ACHN (cell line): ENCODE data around the gene UBN1.

Experiments used
- DNase-seq: peaks from one replicate; pipeline ENCODE4 v3.0.0-alpha.2; 2015
- in situ Hi-C: cut with HindIII; loops from 2 replicates; pipeline ENCODE4 v1.10.0; 2017; ENCODE audit warnings: low sequenced_read_pairs, low pct_ligation_motif_present, low pct_unique_long_range_greater_than_20kb

UBN1 gene

DNA sequence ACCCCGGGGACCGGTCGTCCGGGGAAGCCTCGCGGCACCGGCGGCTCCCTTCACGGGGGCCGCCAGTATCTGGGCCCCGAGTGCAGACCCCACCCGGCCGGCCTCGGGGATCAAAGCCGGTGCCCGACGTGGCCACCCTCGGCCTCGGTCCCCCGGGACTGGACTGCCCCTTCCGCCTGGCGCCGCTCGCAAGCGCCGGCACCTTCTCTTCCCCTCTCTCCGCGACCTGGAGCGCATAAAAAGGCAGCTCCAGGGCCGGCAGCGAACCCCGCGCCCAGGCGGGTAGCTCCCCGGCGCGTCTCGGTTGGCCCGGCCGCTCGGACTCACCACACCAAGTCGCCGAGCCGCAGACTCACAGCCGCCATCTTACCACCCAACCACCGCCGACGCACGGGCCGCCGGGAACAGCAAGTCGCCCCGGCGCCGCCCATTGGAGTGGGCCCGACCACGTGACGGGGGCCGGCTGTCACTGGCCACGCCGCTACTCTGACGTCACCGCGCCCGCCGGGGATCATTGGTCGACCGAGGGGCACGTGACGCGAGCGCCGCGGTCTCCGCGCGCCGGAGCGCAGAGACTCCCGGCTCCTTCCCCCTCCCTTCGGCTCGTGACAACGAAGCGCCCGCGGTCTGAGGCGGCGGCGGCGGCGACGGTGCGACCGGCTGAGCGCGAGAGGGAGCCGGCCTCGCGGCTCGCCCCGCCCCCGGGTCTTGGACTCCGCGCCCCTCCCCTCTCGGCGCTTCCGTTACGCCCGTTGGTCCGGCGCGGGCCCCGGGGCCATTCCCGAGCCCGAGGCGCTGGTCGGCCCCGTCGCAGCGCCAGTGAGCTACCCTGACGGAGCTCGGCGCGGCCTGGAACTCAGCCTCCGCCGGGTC is at the start of gene UBN1, which contains the start of gene GLYR1:
Gene UBN1, plus strand, starts transcription at position 581 of the 873 bp plus-strand sequence. CDS start 5,437 bp downstream, outside the sequence.
Gene GLYR1, minus strand, starts transcription at position 388 of the 873 bp plus-strand sequence. Its CDS starts 23 bp downstream, at position 365.
- peak; percentile 99 for DNase-seq
- in situ Hi-C loops: no loop called here

DNA sequence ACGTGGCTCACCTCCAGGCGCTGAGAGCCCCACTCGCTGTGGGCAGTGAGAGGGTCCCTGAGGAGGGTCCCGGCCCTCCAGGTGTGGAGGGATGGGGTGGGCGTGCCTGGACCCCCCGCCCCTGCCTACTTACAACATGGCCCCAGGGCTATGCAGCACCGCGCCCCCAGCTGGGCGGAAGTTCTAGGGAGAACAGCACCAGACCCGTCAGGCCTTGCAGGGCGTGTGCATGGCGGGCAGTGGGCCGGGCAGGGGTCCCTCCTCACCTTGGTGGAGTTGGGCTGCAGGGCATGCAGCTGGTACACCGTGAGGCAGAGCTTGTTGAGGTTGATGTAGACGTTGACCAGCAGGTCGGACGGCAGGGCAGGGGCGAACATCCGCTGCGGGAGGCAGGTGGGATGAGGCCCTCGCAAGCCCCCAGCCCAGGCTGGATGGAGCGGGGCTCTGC is 49.5 kb upstream of the UBN1 start:
- in situ Hi-C loops: no loop called here
- DNase-seq: no peak

GRCh38 chr16:4798456-4798855 is 48.8 kb upstream of the UBN1 start:
- in situ Hi-C loops: no loop called here
- DNase-seq: no peak

DNA sequence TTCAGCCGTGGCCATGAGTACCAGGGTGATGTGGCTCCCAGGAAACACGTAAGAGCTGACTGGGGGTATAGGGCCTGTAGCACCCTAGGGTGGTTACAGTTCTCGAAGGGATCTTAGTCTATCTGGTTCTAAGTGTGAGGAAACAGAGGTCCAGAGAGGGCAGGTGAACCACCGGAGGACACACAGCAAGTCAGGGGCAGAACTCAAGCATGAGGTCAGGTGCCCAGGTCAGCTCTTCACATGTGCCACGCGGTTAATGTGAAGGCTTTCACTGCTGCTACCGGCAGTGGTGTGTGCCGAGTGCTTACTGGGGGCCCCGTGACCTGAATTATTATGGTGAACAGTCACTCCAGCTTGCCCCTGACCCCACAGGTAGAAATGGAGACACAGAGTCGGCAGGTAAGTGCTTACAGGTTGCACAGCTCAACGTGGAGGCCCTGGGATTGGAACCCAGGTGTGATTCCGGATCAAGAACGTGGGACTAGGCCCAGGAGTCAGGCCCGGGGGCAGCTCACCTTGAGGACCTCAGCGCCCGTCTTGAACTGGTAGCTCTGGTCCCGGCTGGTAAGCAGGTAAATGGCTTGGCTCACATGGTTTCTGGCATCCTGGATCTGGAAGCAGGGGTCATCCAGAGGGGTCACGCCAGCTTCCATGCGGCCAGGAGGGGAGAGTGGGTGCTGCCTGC is 48.0 kb upstream of the UBN1 start:
- in situ Hi-C loops: no loop called here
- DNase-seq: no peak

DNA sequence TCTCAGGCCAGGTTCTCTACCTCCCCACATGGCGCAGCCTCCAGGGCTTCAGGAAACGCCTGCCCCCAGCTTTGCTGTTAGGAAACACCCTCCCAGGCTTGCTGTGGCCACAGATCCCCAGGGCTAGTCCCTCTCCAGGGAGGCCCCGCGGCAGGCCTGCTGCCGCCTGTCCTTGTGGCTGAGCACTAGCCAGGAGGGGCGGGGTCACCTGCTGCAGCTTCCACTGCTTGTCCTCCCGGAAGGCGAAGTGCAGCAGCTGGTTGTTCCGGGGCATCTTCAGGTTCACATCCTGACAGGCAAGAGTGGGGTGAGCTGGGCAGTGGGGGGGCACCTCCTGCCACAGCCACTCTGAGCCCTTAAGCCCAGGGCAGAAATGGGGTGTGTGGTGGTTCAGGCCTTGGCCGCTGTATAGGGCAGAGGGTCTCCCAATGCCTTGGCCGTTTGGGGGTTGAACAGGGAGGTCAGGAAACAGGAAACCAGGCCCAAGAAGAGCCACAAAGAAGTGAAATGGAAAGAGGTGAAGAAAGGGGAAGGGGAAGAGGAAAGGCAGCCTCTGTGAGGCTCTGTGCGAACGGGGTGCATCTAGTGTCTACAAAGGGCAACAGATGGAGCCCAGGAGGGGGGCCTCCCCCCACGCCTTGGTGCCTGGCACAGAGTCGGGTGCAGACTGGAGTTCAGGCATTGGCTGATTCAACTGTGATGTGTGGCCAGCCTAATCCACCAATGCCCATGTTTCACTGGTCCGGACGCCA is 46.8 kb upstream of the UBN1 start:
- no peak for DNase-seq
- in situ Hi-C loops: no loop called here

DNA sequence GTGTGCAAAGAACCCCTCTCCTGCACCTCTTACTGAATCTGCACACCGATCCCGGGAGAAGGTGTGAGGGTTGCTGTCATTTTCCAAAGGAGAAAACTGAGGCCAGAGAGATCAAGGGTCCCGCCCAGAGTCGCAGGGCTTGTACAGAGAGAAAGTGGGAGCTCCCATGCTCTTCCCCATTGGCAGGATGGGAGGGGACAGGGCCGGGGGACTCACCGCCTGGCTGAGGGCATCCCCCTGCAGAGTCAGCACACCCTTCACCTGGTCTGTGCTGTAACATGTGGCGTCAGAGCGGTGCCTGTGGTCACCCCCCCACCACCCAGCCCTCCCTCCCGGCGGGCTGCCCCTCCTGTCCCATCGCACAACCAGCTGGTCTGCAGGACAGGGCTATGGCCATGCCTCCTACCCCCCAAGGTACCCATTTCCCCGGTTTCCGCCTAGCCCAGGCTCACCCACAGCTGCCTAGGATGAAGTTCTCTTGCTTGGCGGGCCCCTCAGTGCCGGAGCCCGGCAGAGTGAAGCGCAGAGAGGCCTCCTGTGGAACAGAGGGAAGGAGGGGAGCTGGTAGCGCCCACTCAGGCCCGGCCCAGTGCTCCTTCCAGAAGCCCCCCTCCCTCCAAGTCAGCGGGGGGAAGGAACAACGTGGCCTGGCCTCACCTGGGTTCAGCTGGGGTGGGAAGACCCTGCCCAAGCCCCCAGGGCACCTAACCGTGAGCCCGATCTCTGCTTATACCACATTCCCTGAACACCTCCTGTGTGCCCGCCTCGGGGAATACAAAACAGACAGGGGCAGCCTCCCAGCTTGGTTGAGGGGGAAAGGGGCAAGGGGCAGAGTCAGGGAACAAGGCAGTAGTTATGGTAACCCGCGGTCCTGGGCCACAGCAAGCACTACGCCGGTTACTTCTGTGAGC is 46.0 kb upstream of the UBN1 start:
- in situ Hi-C loops: no loop called here
- DNase-seq: no peak

DNA sequence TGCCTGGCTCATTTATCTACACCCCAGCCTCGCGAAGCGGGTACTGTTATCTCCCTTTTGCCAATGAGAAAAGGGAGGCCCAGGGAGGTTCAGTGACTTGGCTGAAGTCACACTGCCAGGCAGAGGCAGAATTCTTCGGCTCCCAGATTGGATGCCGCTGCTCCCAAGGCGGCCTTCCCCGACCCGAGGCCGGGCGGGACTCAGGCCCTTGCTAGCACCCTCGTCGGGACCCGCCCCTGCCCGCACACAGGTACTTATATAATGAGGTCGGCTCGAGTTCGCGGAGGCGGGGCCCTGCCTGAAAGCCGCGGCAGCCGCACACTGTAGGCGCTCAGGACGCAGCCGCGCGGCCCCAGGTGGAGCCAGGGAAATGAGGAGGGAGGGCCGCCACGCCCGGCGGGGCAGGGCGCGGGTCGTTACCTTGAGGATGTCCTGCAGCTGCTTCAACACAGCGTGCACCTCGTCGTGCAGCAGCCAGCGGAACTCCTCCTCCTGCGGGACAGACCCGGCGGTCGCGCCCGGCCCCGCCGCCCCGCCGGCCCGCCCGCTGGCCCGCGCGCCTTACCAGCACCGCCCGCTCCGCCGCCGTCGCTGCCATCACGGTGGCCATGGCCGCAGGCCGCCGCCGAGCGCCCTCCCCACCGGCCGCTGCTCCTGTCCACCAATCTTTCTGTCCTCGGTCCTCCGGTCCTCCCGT is 45.2 kb upstream of the UBN1 start, which contains the start of gene ROGDI:
Gene ROGDI, minus strand, starts transcription at position 672 of the 697 bp plus-strand sequence. Its CDS starts 62 bp downstream, at position 610.
- in situ Hi-C loops: no loop called here
- peak; percentile 73 for DNase-seq

- in situ Hi-C loops: no loop called here
- peak; percentile 95 for DNase-seq
These were observed 44.5 kb upstream of the UBN1 start for GRCh38 chr16:4802659-4803287.

GRCh38 chr16:4803401-4803844 is 43.9 kb upstream of the UBN1 start:
- in situ Hi-C loops: no loop called here
- no peak for DNase-seq

DNA sequence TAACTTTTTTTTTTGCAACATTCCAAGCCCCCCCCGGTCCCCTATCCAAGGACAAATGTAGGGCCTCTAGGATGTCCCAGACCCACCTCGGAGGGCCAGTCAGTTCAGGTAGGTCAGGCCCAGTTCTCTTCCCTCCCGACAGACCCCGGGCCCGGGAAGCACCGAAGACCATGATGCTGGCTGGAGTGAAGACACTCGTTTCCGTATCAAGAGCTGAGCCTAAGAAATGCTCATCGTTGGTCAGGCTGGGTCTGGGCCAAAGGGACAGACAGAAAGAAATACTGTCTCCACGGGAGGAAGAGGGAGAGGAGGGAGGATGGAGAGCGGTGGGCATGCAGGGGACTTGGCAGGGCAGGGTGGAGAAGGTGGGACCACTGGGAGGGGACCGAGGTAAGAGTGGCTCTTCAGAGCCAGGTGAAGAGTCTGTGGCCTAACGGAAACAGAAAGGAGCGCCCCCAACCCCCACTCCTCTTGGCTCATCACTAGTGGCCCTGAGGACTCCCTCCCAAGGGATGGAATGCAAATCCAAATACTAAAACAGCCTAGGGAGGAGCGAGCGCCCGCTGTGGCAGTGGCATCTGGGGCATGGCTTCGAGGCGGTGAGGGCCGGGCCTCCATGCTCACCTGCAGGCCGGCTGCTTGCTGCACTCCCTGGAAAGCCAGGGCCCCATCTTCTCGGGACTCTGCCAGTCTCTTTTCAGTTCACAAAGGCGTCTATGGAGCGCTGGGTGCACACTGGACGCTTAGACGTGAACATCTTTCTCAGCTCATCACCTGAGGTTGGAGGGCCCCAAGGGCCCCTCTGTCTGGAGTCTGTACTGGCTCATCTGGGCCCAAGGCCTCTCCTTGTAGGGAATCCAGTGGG is 43.2 kb upstream of the UBN1 start:
- DNase-seq: no peak
- in situ Hi-C loops: no loop called here

GRCh38 chr16:4805231-4805630 is 42.0 kb upstream of the UBN1 start:
- DNase-seq: no peak
- in situ Hi-C loops: no loop called here

DNA sequence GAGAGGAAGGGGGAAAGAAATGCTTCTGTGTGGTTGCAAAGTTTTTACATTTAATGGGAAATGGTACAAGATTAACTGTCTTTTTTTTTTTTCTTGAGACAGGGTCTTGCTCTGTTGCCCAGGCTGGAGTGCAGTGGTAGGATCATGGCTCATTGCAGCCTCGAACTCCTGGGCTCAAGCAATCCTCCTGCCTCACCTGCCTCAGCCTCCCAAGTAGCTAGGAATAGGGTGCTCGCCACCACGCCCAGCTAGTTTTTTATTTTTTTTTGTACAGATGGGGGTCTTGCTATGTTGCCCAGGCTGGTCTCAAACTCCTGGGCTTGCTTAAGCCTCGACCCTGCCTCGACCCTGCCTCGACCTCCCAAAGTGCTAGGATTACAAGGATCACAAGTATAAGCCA is 41.0 kb upstream of the UBN1 start:
- DNase-seq: no peak
- in situ Hi-C loops: no loop called here

DNA sequence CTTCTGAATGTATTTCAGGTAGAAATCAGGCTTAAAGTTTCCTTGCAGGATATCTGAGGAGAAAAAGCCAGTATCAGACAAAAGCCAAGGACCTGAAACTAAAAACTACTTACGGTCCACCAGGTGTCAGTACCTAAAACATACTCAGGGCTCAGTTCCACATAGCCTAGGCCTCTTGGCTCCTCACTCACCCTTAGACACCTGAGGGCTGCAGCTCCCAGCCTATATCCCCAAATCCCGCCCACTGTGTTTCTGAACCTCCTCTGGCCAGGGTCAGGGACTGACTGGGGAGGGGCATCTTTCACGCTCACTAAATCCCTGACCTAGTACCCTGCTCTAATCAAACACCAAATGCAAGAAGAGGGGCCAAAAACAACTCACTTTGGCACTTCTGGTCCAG is 36.0 kb upstream of the UBN1 start:
- in situ Hi-C loops: no loop called here
- DNase-seq: no peak

GRCh38 chr16:4811773-4812172 is 35.5 kb upstream of the UBN1 start:
- in situ Hi-C loops: no loop called here
- no peak for DNase-seq

- DNase-seq: no peak
- in situ Hi-C loops: no loop called here
These were observed 33.9 kb upstream of the UBN1 start for GRCh38 chr16:4813251-4814003.
